Measurements from ENCODE around the gene PTBP3. TPM values are rescaled to one million over a fixed set of nuclear protein-coding genes. Genes with fewer than 3 reads are reported as not detected.
"Not testable (repeated sequence)": the region's sequence is repeated elsewhere in the genome, so short reads cannot be mapped to it uniquely, and the experiment has no call there.

The PTBP3 gene
- total RNA-seq, 1 experiment from 2014 or later = 31.7 TPM

DNA sequence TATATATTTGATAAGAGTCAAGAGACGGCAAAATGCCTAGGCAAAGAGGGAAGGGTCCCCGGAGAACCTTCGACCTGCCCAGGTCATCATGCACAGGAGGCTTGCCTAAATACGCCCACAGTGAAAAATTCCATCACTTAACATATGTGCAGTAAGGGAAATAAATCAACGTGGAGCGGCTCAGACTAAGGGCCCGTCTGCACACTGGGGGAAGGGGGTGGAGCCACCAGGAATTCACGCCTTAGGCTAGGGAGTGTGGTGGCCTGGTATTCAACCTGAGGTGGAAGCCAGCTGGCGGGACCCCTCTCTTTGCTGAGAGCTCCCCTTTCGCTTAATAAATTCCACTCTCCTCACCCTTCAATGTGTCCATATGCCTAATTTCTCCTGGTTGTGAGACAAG is 8.3 kb downstream of the PTBP3 start:
- no peak for DNase-seq (ENCODE audit: low read depth)

DNA sequence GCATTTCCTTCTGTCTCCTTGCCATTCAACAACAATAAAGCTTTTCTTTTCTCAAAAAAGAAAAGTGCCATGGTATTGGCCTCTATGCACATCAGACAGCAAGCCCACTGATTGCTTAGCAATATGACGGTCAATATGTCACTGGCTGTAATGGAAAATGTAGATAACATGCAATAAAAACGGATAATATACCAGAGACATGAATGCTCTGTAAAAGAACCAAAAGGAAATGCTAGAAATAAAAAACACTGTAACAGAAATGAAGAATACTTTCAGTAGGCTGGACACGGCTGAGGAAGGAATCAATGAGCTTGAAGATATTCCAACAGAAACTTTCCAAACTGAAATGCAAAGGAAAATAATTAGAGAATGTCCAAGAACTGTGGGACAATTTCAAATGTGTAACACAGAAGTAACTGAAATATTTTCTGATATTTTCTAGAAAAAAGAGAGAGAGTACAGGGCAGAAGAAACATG is 10.0 kb downstream of the PTBP3 start:
- DNase-seq (ENCODE audit: low read depth) = no peak

DNA sequence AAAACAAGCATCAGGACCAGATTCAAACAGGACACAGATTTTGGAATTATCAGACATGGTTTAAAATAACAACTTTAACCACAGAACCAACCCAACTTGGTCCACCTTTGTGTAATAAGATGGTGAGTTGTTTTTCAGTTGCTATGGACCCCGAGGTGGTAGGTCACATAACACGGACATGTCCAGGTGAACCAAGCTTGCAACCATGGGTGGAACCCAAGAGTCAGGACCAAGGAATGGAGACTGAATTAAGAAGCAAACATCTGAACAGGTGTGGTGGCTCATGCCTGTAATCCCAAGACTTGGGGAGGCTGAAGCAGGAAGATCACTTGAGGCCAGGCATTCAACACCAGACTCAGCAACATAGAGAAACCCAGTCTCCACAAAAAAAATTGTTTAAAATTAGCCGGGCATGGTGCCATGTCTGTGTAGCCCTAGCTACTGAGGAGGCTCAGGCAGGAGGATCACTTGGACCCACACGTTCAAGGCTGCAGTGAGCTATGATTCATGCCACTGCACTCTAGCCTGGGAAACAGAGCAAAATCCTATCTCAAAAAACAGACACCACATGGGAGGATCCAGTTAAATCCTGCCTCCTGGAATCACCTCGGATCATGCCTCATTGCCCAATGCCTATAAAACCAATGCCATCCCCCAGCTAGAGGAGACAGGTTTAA is 10.6 kb downstream of the PTBP3 start:
- no peak for DNase-seq (ENCODE audit: low read depth)

- no peak for DNase-seq (ENCODE audit: low read depth)
Observed at GRCh38 chr9:112316258-112316943, 17.0 kb downstream of the PTBP3 start.

GRCh38 chr9:112315331-112316257 is 17.8 kb downstream of the PTBP3 start:
- peak; percentile 27 for DNase-seq (ENCODE audit: low read depth)

DNA sequence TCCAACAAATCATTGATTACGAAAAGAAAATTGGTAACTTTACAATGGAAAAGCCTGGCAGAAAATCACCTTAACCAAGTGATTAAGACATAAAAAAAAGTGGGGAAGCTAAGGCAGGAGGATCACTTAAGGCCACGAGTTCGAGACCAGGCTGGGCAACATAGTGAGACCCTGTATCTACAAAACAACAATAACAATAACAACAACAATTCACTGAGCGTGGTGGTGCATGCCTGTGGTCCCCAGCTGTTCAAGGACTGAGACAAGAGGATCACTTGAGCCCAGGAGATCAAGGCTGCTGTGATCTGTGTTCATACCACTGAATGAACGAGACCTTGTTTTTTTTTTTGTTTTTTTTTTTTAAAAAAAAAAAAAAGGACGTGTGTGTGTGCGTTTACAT is 21.3 kb downstream of the PTBP3 start:
- no peak for DNase-seq (ENCODE audit: low read depth)

DNA sequence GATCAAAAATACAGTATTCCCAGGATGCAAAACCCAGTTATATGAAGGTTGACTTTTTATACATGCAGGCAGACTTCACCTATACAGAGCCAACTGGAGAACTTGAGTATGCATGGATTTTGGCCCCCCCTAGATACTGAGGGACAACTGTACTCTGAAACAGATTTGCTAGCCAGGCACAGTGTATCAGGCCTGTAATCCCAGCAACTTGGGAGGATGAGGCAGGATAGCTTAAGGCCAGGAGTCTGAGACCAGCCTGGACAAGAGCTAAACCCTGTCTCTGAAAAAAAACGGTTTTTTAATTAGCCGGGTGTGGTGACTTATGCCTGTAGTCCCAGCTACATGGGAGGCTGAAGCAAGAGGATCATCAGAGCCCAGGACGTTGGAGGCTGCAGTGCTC is 21.9 kb downstream of the PTBP3 start:
- DNase-seq (ENCODE audit: low read depth) = no peak

- DNase-seq (ENCODE audit: low read depth) = no peak
Observed at GRCh38 chr9:112310826-112311225, 22.6 kb downstream of the PTBP3 start.

- peak; percentile 49 for DNase-seq (ENCODE audit: low read depth)
Observed at GRCh38 chr9:112308588-112308987, 24.8 kb downstream of the PTBP3 start.

DNA sequence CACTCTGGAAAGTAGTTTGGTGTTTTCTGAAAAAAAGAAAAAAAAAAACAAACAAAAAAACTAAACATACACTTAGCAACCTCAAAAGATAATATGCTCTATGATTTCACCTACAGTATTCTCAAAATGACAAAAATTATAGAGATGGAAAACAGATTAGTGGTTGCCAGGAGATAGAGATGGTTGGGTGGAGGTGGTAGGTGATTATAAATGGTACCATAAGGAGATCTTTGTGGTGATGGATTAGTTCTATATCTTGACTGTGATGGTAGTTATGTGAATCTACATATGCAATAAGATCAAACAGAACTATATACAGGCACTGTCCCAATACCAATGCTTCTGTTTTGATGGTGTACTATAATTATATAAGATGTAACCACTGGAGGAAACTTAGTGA is 32.0 kb downstream of the PTBP3 start:
- DNase-seq (ENCODE audit: low read depth) = no peak

- DNase-seq (ENCODE audit: low read depth) = peak; percentile 72
Observed at GRCh38 chr9:112299514-112299913, 33.9 kb downstream of the PTBP3 start.

DNA sequence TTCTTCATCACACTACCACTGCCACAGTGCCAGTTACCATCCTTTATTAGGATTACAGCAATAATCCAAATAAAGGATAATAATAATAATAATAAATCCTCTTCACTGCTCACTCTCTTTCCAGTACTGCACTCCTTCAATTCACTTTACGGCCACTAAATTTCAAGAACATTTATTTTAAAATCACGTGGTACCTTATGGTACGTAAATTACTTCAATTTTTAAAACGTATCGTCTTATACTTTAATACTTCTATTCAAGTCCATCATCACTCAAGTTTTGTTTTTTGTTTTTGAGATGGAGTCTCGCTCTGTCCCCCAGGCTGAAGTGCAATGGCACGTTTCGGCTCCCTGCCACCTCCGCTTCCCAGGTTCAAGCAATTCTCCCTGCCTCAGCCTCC is 36.5 kb downstream of the PTBP3 start:
- no peak for DNase-seq (ENCODE audit: low read depth)

DNA sequence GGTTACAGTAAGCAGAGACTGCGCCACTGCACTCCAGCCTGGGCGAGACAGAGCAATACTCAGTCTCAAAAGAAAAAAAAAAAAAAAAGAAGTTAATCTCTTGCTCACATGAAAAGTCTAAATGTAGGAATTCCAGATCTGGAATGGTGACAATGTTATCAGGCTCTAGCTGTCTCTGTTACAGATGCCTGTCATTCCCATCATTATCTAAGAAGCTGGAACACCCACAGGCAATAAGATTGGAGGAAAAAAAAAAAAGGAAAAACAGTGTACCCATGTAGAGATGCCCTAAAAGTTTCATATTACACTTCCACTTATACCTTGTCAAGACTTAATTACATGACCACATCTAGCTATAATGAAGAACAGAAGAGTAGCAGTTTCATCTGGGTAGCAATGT is 38.2 kb downstream of the PTBP3 start:
- no peak for DNase-seq (ENCODE audit: low read depth)

DNA sequence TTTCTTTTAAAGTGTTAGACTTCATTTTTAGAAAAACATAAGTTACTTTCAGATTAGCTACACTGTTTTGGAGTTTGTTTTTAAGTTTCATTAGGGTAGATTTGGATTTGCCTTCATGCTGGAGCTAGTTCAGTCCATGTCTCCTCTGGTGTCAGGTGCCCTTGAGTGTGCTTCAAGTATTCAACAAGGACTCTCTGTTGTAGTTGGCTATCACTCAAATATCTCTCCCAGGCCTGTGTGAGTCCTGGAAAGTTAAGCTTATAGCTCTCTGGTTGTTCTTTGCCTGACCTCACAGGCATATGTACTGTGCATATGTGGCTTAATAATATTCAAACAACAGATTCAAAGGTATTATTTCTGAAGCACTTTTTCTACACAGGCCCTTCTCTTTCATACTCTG is 45.4 kb downstream of the PTBP3 start:
- DNase-seq (ENCODE audit: low read depth) = no peak

- DNase-seq (ENCODE audit: low read depth) = no peak
Observed at GRCh38 chr9:112286926-112287325, 46.5 kb downstream of the PTBP3 start.

DNA sequence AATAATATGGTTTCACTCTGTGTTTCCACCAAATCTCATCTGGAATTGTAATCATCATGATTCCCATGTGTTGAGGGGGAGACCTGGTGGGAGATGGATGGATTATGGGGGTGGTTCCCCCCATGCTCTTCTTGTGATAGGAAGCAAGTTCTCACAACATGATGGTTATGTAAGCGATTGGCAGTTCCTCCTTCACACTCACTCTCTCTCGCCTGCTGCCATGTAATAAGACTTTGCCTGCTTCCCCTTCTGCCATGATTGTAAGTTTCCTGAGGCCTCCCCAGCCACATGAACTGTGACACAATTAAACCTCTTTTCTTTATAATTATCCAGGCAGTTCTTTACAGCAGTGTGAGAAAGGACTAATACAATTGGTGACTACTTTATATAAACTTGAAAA is 48.4 kb downstream of the PTBP3 start:
- DNase-seq (ENCODE audit: low read depth) = no peak

GRCh38 chr9:112283582-112284253 is 49.7 kb downstream of the PTBP3 start:
- DNase-seq (ENCODE audit: low read depth) = no peak

DNA sequence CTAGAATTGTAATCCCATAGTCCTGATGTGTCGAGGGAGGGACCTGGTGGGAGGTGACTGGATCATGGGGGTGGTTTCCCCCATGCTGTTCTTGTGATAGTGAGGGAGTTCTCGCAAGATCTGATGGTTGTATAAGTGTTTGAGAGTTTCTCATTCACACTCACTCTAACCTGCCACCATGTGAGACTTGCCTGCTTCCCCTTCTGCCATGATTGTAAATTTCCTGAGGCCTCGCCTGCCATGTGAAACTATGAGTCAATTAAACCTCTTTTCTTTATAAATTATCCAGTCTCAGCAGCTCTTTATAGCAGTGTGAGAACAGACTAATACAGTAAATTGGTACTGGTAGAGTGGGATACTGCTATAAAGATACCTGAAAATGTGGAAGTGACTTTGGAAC is 50.6 kb downstream of the PTBP3 start:
- not testable (repeated sequence) for DNase-seq (ENCODE audit: low read depth)

- DNase-seq (ENCODE audit: low read depth) = no peak
Observed at GRCh38 chr9:112280904-112281303, 52.5 kb downstream of the PTBP3 start.

DNA sequence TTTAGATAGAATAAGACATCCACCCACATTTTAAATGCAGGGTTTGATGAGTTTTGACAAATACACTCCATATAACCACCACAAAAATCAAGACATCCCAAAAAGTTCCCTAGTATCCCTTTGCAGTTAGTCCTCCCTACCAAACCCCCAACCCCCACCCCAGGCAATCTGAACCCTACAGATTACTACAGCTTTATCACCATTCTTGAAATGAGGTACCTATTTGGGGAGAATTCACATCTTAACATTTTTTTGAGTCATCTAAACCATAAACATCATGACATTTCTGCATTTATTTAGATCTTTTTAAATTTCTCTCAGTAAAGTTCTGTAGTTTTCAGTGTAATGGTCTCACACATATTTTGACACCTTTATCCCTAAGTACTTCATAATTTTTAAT is 53.9 kb downstream of the PTBP3 start:
- DNase-seq (ENCODE audit: low read depth) = no peak

- no peak for DNase-seq (ENCODE audit: low read depth)
Observed at GRCh38 chr9:112278152-112278551, 55.3 kb downstream of the PTBP3 start.

- DNase-seq (ENCODE audit: low read depth) = no peak
Observed at GRCh38 chr9:112274600-112274999, 58.8 kb downstream of the PTBP3 start.

Measured in LHCN-M2 (cell line).